ENCODE data around the gene RCN2. TPM values are rescaled to one million over a fixed set of nuclear protein-coding genes. Genes with fewer than 3 reads are reported as not detected.

RCN2 gene
- total RNA-seq, 2 experiments from 2014 or later = 23.2 to 26.8 TPM

DNA sequence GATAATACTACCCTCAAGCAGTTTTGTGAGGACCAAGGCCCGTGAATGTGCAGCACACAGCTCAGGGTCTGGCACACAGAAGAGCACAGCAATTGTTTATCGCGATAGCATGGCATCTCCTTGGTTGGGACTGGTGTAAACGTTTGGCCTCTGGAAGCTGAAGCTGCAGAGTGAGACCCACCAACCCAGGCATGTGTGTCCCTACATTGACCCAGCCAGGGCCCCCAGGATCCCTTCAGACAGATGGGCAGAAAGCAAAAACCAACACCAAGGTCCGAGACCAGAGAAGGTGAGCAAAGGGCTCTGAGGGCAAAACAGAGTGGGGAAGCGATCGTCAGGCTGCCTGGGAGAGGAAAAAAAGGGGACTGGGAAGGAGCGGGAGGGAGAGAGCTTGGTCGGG lies 50.8 kb downstream of the RCN2 start:
- H3K36me3 Mint-ChIP-seq (ENCODE audit: low read depth) = peaks cover 3% of the 10 kb centered on the region
- POLR2A ChIA-PET = no interaction called here
- DNase-seq = no peak
- H3K27ac Mint-ChIP-seq = no peak overlapping the region
- H3K9me3 Mint-ChIP-seq = peaks cover 8% of the 10 kb centered on the region
- no peak overlapping the region for H3K4me3 Mint-ChIP-seq
- peaks cover 41% of the 10 kb centered on the region for H3K4me1 Mint-ChIP-seq
- CTCF ChIA-PET = interaction anchor here (1.1 to 1.6 kb wide), 4 partner anchors 14 to 19 kb away, joined by 3 read pairs; no protein-coding TSS in a partner anchor
- no peaks in the 10 kb centered on the region for H3K27me3 Mint-ChIP-seq

DNA sequence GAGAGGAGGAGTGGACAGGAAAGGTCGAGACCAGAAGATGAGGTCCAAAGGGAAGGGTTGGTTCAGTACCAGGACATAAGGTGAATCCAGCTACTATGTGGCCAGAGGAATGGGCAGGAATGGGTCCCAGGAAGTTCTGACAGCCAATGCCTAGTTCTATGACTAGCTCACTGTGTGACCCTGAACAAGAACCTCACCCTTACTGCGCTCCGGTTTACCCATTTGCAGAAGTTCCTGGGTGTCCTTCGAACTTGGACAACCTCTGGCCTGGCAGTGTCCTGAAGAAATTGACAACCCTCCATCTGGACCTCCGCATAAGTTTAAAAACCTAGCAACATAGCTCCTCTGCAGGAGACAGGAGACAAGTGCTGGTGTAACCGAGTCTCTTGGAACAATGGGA lies 51.2 kb downstream of the RCN2 start:
- Mint-ChIP-seq H3K27me3 (no peaks in the 10 kb centered on the region), H3K9me3 (peaks cover 7% of the 10 kb centered on the region), H3K4me3 (no peak overlapping the region), H3K27ac (no peak overlapping the region), H3K4me1 (peaks cover 43% of the 10 kb centered on the region), H3K36me3 (ENCODE audit: low read depth) (peaks cover 3% of the 10 kb centered on the region)
- no peak for DNase-seq
- CTCF ChIA-PET = interaction anchor here (1.1 to 1.6 kb wide), 4 partner anchors 14 to 20 kb away, joined by 3 read pairs; no protein-coding TSS in a partner anchor
- POLR2A ChIA-PET = no interaction called here

DNA sequence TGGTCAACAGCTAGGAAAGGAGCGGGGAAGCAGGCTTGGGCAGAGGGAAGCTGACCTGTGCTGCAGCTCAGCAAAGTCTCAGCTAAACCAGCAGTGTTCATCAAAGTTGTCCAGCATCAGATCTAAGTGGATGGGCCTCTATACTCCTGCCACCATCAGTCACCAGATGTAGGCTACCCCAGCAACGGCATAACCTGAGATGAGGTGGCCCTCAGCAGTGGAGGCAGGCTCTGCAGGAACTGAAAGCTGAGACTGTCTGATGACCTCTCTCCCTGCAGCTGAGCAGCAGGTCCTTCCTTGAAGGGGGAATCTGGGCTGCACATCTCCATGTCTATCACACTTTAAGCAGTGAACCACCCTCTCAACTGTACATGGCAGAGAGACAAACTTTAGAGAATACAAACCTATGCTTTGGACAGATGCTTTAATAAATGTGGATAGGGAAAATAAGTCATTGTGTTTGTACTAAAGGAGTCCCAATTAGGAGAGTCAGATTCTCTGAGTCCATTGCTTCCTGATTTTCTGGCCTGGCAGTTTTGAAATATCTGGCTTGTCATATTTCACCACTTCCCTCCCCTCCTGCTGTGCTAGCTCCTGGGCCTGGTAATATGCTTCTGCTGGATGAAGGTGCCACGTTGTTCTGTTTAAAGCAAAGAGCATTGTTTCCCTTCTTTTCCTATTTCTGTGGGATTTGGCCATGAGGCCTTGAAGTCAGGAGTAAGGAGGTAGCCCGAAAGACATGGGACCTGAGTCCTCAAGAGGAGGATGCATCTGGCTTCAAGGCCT lies 52.2 kb downstream of the RCN2 start:
- Mint-ChIP-seq H3K36me3 (ENCODE audit: low read depth) (peaks cover 3% of the 10 kb centered on the region), H3K27ac (peak overlapping the region; percentile 28), H3K27me3 (no peaks in the 10 kb centered on the region), H3K4me1 (peaks cover 52% of the 10 kb centered on the region), H3K9me3 (peaks cover 4% of the 10 kb centered on the region), H3K4me3 (no peak overlapping the region)
- DNase-seq = no peak
- CTCF ChIA-PET = interaction anchor here (1.5 to 1.6 kb wide), 2 partner anchors 10 to 13 kb away, joined by 3 to 5 read pairs; no protein-coding TSS in a partner anchor
- POLR2A ChIA-PET = interaction anchor here (0.6 to 0.7 kb wide), 2 partner anchors 176 to 1858 kb away, joined by 3 read pairs; no protein-coding TSS in a partner anchor

DNA sequence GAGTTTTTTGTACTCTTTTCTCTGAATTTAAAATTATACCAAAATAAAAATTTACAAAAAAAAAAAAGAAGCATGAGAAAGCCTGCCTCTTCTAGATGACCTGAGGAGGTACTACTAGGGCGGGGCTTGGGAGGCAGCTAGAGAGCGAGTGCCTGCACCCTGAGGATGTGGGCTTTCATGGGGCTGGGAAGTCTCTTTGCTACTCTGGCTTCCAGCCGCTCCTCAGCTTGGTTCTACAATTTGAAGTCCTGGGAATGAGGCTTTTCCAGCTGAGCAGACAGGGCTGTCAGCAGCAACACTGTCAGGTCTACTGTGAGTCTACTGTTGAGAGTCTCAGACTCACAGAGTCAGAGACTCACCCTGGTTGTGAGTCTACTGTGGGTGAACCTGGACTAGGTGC lies 55.2 kb downstream of the RCN2 start:
- ChIA-PET CTCF (interaction anchor here (0.6 to 4.0 kb wide), 7 partner anchors 8 to 415 kb away, joined by 3 to 24 read pairs (median 5); partner anchors contain the start of gene PSTPIP1), POLR2A (no interaction called here)
- Mint-ChIP-seq H3K27ac (peak overlapping the region; percentile 91), H3K9me3 (no peaks in the 10 kb centered on the region), H3K36me3 (ENCODE audit: low read depth) (no peaks in the 10 kb centered on the region), H3K4me1 (peaks cover 66% of the 10 kb centered on the region), H3K27me3 (no peaks in the 10 kb centered on the region), H3K4me3 (no peak overlapping the region)
- peak; percentile 33 for DNase-seq

DNA sequence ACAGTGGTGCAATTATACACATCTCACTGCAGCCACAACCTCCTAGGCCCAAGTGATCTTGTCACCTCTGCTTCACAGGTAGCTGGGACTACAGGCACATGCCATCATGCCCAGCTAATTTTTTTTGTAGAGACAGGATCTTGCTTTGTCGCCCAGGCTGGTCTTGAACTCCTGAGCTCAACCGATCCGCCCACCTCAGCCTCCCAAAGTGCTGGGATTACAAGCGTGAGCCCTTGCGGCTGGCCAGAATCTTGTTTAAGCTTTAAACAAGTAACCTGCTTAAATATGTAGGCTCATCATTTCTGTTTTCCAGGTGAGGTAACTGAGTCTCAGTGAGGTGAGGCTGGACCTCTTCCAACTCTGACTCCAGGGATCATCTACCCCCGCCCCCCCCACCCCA lies 55.7 kb downstream of the RCN2 start:
- POLR2A ChIA-PET = interaction anchor here (0.7 kb wide), 1 partner anchor 9 kb away, joined by 3 read pairs; no protein-coding TSS in a partner anchor
- CTCF ChIA-PET = interaction anchor here (0.6 to 4.0 kb wide), 7 partner anchors 8 to 415 kb away, joined by 3 to 24 read pairs (median 5); partner anchors contain the start of gene PSTPIP1
- no peaks in the 10 kb centered on the region for H3K27me3 Mint-ChIP-seq
- no peak for DNase-seq
- no peaks in the 10 kb centered on the region for H3K36me3 Mint-ChIP-seq (ENCODE audit: low read depth)
- H3K9me3 Mint-ChIP-seq = no peaks in the 10 kb centered on the region
- peak overlapping the region; percentile 91 for H3K27ac Mint-ChIP-seq
- peaks cover 66% of the 10 kb centered on the region for H3K4me1 Mint-ChIP-seq
- H3K4me3 Mint-ChIP-seq = no peak overlapping the region

DNA sequence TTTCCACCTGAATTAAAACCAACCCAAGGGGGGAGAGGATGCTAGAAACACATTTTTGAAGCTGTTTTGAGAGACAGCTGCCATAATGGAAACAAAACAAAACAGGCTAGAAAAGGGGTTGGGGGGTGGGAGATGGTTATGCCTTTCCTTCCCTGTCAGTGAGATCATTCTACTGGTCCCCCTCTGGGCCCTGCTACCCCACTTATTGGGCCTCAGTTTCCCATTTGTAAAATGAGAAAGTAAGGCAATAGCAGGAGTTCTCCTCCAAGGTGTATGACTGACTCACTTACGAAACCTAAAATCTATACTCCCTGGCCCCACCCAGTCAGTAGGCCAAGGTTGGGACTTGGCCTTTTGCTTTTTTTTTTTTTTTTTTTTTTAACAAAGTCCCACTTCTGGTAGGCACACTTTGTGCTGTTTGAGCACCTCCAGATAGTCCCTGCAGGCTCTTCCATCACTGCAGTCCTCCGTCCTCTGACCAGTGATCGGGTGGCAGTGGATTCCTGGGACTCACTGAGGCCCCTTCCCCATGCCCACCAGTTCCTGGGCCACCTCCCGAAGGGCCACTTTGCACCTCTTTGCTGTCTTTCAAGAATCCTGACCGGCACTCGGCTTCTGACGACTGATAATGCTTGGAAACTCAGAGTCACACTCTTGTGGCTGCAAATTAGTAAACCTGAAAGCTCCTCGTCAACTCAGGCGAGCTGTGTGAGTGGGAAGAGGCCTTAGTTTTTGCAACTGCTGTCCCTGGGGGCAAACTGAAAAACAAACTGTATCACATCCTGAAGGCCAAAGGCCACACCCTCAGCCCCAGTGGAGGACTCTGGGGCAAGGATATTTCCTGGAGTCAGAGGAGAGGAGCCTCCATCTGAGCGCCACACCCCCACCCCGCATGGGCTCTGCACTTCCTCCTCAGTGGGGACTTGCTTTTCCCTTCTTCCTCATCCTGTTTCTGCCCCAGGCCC lies 56.6 kb downstream of the RCN2 start:
- peak overlapping the region; percentile 91 for H3K27ac Mint-ChIP-seq
- peak; percentile 65 for DNase-seq
- POLR2A ChIA-PET = interaction anchor here (0.6 to 0.7 kb wide), 2 partner anchors 9 to 10 kb away, joined by 3 read pairs; no protein-coding TSS in a partner anchor
- CTCF ChIA-PET = interaction anchor here (0.6 to 4.0 kb wide), 7 partner anchors 7 to 72 kb away, joined by 3 to 24 read pairs (median 5); partner anchors contain the start of gene PSTPIP1
- no peaks in the 10 kb centered on the region for H3K9me3 Mint-ChIP-seq
- H3K4me3 Mint-ChIP-seq = peak overlapping the region; percentile 41
- peaks cover 2% of the 10 kb centered on the region for H3K36me3 Mint-ChIP-seq (ENCODE audit: low read depth)
- H3K4me1 Mint-ChIP-seq = peaks cover 69% of the 10 kb centered on the region
- H3K27me3 Mint-ChIP-seq = no peaks in the 10 kb centered on the region

DNA sequence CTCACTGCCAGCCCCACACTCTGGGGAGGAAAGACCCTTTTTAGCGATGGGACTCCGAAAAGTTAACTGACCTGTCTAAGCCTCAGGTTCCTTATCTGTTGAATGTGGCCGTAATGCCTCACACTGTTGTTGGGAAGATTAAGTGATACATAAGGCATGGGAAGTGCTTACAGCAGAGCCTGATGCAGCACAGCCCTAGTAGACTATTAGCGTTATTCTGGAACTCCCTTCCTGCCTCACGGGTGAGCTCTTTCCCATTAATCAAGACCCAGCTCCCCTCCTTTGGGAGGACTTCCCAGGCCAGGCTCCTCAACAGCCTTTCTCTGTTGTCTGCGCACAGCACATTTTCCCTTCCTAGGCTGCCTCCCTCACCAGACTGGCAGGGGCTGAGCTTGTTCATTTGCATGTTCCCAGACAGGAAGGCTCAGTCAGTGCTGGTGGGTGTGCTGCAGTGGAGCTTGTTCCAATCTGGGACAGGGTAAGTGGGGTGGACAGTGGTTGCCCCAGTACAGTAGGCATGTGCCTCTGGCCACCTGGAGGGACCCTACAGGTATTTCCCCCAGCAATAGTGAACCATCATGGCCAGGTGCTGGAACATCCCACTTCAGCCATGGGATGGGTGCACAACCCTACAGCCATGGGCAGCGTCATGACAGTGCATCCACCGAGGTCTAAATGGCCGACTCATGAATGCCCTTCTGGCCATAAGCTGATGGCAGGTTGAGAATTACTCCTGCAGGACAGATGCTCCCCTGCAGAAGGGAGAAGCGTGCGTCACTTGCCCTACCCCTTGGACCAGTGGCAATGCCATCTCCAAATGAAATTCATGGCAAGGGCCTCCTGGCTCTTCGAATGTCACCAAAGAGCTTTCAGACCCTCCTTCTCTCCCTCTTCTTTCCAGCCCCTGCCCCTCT lies 57.6 kb downstream of the RCN2 start:
- ChIA-PET CTCF (interaction anchor here (1.2 to 4.0 kb wide), 6 partner anchors 9 to 34 kb away, joined by 3 to 24 read pairs (median 7); no protein-coding TSS in a partner anchor), POLR2A (interaction anchor here (0.6 kb wide), 1 partner anchor 9 kb away, joined by 3 read pairs; no protein-coding TSS in a partner anchor)
- Mint-ChIP-seq H3K27ac (peak overlapping the region; percentile 91), H3K4me3 (no peak overlapping the region), H3K36me3 (ENCODE audit: low read depth) (peaks cover 3% of the 10 kb centered on the region), H3K9me3 (no peaks in the 10 kb centered on the region), H3K27me3 (no peaks in the 10 kb centered on the region), H3K4me1 (peaks cover 69% of the 10 kb centered on the region)
- no peak for DNase-seq

DNA sequence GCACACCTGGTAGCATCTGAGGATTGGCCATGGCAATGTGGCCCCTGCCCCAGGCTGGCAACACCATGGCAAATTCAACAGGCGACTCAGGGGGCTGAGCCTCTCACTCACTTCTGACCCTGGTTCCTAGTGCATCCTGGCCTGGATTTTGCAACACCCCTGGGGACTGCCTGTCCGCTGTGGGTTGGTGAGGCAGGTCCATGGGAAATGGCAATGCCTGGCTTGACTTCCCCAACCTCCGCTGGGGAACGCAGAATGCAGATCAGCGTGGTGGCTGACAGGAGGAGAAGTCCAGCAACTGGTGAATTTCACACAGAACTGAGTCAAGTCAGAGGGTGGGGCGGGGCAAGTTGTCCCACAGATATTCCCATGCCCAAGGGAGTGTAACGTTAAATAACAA lies 59.5 kb downstream of the RCN2 start:
- peaks cover 74% of the 10 kb centered on the region for H3K4me1 Mint-ChIP-seq
- peaks cover 13% of the 10 kb centered on the region for H3K36me3 Mint-ChIP-seq (ENCODE audit: low read depth)
- ChIA-PET POLR2A (no interaction called here), CTCF (no interaction called here)
- H3K27ac Mint-ChIP-seq = no peak overlapping the region
- H3K27me3 Mint-ChIP-seq = no peaks in the 10 kb centered on the region
- no peak for DNase-seq
- H3K4me3 Mint-ChIP-seq = no peak overlapping the region
- H3K9me3 Mint-ChIP-seq = no peaks in the 10 kb centered on the region

DNA sequence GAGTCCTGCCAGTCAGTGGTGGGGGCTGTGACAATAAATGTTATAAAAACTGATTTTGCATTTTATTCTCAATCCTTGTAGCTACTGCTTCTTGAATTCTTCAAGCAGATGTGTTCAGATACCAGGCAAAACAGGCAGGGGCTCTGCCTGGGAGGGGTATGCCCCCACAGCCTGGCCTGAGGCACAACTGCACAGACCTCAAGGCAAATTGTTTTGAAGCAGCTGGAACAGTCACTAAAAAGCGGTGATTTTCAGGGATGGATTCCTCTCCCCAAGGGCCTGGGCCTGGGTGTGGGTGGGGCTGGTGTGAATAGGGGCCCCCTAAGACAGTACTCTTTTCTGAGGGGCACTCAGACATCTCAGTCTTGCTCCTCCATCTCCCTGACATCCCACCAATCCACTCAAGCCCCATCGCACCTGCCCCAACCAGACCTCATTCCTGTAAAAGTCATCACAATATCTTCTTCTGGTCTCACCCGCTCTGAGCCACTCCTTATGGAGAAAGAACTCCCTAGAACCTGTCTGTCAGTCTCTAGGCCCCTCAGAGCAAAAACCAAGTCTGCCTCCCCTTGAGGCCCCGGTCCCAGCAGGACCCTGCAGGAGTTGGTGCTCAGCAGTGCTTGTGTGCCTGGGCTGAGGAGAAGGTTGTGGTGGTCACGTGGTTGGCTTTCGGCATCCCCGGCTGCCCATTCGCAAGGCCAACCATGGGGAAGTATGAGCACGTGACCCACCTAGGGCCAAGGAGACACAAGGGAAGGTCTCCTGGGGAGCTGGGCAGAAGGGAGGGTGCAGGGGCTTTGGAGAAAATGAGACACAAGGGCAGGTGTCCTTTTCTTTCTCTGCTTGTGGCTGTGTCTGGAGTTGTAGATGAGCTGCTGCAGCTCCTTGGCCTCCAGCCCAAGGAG lies 60.4 kb downstream of the RCN2 start:
- Mint-ChIP-seq H3K36me3 (ENCODE audit: low read depth) (peaks cover 14% of the 10 kb centered on the region), H3K27ac (peak overlapping the region; percentile 98), H3K9me3 (no peaks in the 10 kb centered on the region), H3K27me3 (no peaks in the 10 kb centered on the region), H3K4me3 (no peak overlapping the region), H3K4me1 (peaks cover 67% of the 10 kb centered on the region)
- no peak for DNase-seq
- POLR2A ChIA-PET = no interaction called here
- CTCF ChIA-PET = interaction anchor here (0.8 kb wide), 1 partner anchor 22 kb away, joined by 3 read pairs; no protein-coding TSS in a partner anchor

DNA sequence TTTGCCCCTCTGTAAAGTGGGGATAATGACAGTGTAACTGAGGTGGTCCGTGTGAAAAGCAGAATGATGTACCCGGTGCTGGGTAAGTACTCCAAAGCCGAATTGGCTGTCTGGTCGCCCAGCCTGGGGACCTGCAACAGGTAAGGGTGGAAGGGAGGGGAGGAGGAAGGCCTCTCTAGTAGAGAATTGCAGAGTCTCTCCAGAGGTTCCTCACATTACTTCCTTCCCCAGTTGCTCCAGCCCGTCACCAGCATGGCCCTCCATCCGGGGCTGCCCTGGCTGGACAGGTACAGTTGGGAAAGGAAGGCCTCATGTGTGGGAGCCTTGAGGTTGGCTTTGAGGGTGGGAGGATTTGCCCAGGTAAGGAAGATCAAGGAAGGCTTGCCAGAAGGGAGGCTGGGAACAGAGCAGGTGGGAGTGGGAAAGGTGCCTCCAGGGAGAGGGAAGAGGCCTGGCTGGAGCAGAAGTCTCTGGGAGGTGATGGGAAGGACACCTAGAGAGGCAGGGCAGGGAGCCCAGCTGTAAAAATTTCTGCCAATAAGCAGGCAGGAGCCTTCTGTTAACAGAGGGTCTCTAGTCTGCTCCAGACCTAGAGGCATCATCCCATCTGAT lies 61.7 kb downstream of the RCN2 start:
- POLR2A ChIA-PET = no interaction called here
- Mint-ChIP-seq H3K4me3 (peak overlapping the region; percentile 95), H3K27me3 (no peaks in the 10 kb centered on the region), H3K4me1 (peaks cover 67% of the 10 kb centered on the region), H3K27ac (peak overlapping the region; percentile 98), H3K9me3 (no peaks in the 10 kb centered on the region), H3K36me3 (ENCODE audit: low read depth) (peaks cover 22% of the 10 kb centered on the region)
- DNase-seq = no peak
- CTCF ChIA-PET = interaction anchor here (0.6 to 2.6 kb wide), 4 partner anchors 8 to 31 kb away, joined by 3 to 11 read pairs (median 4); no protein-coding TSS in a partner anchor
